ENCODE data around the gene MARF1. TPM values are rescaled to one million over a fixed set of nuclear protein-coding genes. Genes with fewer than 3 reads are reported as not detected.

MARF1 gene
- polyA plus RNA-seq, 3 donors = 5.7 to 39.9 (median 9.8) TPM

DNA sequence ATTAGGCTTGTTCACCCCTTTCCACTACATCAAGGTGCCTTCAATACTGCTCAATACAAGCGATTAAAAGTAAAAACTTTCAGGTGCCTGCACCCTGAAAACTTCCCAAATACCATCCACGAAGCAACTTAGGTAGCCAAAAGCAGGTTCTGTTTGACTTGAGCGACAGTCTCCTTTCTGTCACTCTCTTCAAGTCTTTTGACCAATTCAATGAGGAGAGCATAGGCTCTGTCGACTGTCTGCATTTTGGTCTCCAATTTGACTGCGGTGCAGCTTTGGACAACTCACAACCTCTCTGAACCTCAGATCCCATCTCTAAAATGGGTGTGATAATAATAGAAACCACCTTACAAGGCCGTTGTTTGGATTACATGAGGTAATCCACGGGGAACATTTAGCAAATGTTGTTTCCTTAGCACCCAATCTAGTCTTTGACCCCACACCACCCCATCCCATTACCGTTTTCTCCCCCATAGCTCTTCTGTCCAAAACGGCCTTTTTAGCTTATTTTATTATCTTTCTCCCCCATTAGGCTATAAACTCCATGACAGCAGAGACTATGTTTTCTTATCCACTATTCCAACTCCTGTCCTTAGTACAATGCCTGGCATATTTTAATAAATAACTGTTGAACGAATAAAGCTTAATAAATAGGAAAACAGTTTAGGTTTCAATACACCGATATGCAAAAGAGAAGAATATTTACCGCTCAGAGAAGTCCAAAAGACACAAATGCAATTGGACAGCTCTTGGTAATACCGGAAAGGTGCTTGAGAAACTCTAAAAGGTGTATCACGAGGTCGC lies 999 bp downstream of the MARF1 start:
- Histone ChIP-seq H3K9me3 (replicated peaks in 1 of 2; ENCODE audit: control insufficient read depth in 1 of 2, insufficient read depth in 1 of 2, low read length in 2 of 2) (no peaks in the 10 kb centered on the region), H3K27ac (ENCODE audit: low read depth in 1 of 2, low read length in 2 of 2) (peak overlapping the region; percentile 87 to 98), H3K36me3 (replicated peaks in 1 of 2; ENCODE audit: control insufficient read depth in 1 of 2, insufficient read depth in 2 of 2, low read length in 2 of 2) (peaks cover 21 to 24% of the 10 kb centered on the region in 2 donors), H3K4me1 (ENCODE audit: control insufficient read depth in 1 of 2, insufficient read depth in 2 of 2, low read length in 2 of 2) (peaks cover 19 to 27% of the 10 kb centered on the region in 2 donors), H4K20me1 (ENCODE audit: insufficient read depth, low read length) (peaks cover 44% of the 10 kb centered on the region), H3K27me3 (ENCODE audit: control insufficient read depth in 2 of 2, insufficient read depth in 2 of 2, low read length in 2 of 2) (no peaks in the 10 kb centered on the region), H2AFZ (ENCODE audit: insufficient read depth, low read depth, low read length, poor library complexity, severe bottlenecking) (peak overlapping the region; percentile 86), H3K79me2 (ENCODE audit: insufficient read depth, low read length) (peaks cover 56% of the 10 kb centered on the region), H3K4me2 (replicated peaks; ENCODE audit: extremely low read depth, low read length, poor library complexity, severe bottlenecking) (peak overlapping the region; percentile 86), H3K9ac (ENCODE audit: insufficient read depth, low read length, poor library complexity, severe bottlenecking) (peak overlapping the region; percentile 91), H3K4me3 (replicated peaks in 1 of 3; ENCODE audit: low read depth in 2 of 3, low read length in 3 of 3) (peak overlapping the region; percentile 60 to 88 (median 87))
- WGBS (ENCODE audit: insufficient coverage) = 59% methylated on average over 5 of the region's 15 CpGs
- Mint-ChIP-seq H3K27me3 (ENCODE audit: low read depth in 3 of 3) (no peaks in the 10 kb centered on the region), H3K9me3 (no peaks in the 10 kb centered on the region), H3K36me3 (peaks cover 24 to 34% of the 10 kb centered on the region in 2 donors), H3K27ac (peak overlapping the region; percentile 98 to 99 (median 99)), H3K4me1 (peaks cover 23% of the 10 kb centered on the region), H3K4me3 (peak overlapping the region; percentile 92 to 93)
- TF ChIP-seq, protein P1, sequence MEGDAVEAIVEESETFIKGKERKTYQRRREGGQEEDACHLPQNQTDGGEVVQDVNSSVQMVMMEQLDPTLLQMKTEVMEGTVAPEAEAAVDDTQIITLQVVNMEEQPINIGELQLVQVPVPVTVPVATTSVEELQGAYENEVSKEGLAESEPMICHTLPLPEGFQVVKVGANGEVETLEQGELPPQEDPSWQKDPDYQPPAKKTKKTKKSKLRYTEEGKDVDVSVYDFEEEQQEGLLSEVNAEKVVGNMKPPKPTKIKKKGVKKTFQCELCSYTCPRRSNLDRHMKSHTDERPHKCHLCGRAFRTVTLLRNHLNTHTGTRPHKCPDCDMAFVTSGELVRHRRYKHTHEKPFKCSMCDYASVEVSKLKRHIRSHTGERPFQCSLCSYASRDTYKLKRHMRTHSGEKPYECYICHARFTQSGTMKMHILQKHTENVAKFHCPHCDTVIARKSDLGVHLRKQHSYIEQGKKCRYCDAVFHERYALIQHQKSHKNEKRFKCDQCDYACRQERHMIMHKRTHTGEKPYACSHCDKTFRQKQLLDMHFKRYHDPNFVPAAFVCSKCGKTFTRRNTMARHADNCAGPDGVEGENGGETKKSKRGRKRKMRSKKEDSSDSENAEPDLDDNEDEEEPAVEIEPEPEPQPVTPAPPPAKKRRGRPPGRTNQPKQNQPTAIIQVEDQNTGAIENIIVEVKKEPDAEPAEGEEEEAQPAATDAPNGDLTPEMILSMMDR (IDR thresholded peaks at IDR 0.05) = no peak
- intact Hi-C loops (cut with micrococcal nuclease) = loop anchor here (2.0 to 10.0 kb wide), 5 partner anchors 31 to 1007 kb away; partner anchors contain the start of genes BFAR (in 1 of the 2), CEP20 (in 1 of the 2) and PARN (in 1 of the 2)
- DNase-seq = no peak

DNA sequence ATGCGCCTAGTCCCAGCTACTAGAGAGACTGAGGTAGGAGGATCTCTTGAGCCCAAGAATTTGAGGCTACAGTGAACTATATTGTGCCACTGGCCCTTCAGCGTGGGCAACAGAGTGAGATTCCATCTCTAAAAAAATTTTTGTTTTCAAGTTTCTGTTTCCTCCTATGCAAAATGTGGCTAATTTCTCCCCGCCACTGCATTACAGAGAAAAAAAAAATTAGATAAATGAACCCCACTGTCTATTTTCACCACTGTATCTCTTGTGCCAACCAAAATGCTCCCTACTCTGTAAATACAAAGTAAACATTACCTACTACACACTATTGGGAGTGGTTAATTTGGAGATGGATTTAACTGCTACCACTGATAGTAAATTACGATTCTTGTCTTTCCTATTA lies 2.0 kb downstream of the MARF1 start:
- DNase-seq = no peak
- Histone ChIP-seq H4K20me1 (ENCODE audit: insufficient read depth, low read length) (peaks cover 53% of the 10 kb centered on the region), H3K4me1 (ENCODE audit: control insufficient read depth in 1 of 2, insufficient read depth in 2 of 2, low read length in 2 of 2) (peaks cover 19 to 36% of the 10 kb centered on the region in 2 donors), H3K9ac (ENCODE audit: insufficient read depth, low read length, poor library complexity, severe bottlenecking) (no peak overlapping the region), H3K9me3 (replicated peaks in 1 of 2; ENCODE audit: control insufficient read depth in 1 of 2, insufficient read depth in 1 of 2, low read length in 2 of 2) (no peaks in the 10 kb centered on the region), H2AFZ (ENCODE audit: insufficient read depth, low read depth, low read length, poor library complexity, severe bottlenecking) (no peak overlapping the region), H3K79me2 (ENCODE audit: insufficient read depth, low read length) (peaks cover 62% of the 10 kb centered on the region), H3K4me2 (replicated peaks; ENCODE audit: extremely low read depth, low read length, poor library complexity, severe bottlenecking) (peak overlapping the region; percentile 86), H3K4me3 (replicated peaks in 1 of 3; ENCODE audit: low read depth in 2 of 3, low read length in 3 of 3) (peak overlapping the region in 1 of 3 experiments; percentile 88), H3K36me3 (replicated peaks in 1 of 2; ENCODE audit: control insufficient read depth in 1 of 2, insufficient read depth in 2 of 2, low read length in 2 of 2) (peaks cover 30 to 34% of the 10 kb centered on the region in 2 donors), H3K27me3 (ENCODE audit: control insufficient read depth in 2 of 2, insufficient read depth in 2 of 2, low read length in 2 of 2) (no peaks in the 10 kb centered on the region), H3K27ac (ENCODE audit: low read depth in 1 of 2, low read length in 2 of 2) (peak overlapping the region in 1 of 2 donors; percentile 38)
- Mint-ChIP-seq H3K9me3 (no peaks in the 10 kb centered on the region), H3K4me3 (no peak overlapping the region), H3K27me3 (ENCODE audit: low read depth in 3 of 3) (no peaks in the 10 kb centered on the region), H3K4me1 (peaks cover 29% of the 10 kb centered on the region), H3K36me3 (peaks cover 34 to 43% of the 10 kb centered on the region in 2 donors), H3K27ac (peak overlapping the region in 1 of 7 donors; percentile 98)
- intact Hi-C loops (cut with micrococcal nuclease) = loop anchor here (5.0 to 10.0 kb wide), 4 partner anchors 41 to 1006 kb away; partner anchors contain the start of genes BFAR (in 1 of the 2), CEP20 (in 1 of the 2) and PARN (in 1 of the 2)
- TF ChIP-seq, protein P1 (IDR thresholded peaks at IDR 0.05) = no peak
- WGBS (ENCODE audit: insufficient coverage) = 100% methylated on average over 1 of the region's 4 CpGs
